Kidney epithelial cell (primary cell): ENCODE data around the gene RRBP1. TPM values are rescaled to one million over a fixed set of nuclear protein-coding genes. Genes with fewer than 3 reads are reported as not detected.

Experiments used
- DNase-seq: peaks from one replicate; pipeline ENCODE4 v3.0.0-alpha.2; 2010; ENCODE audit warnings: low read depth
- H3K27me3 ChIP-seq: 2 replicates; pipeline ENCODE4 v1.6.0; 2011; ENCODE audit warnings: low read length; ENCODE audit not compliant: control insufficient read depth, insufficient read depth
- H3K36me3 ChIP-seq: 2 replicates; pipeline ENCODE4 v1.5.1; 2011; ENCODE audit warnings: low read length; ENCODE audit not compliant: control insufficient read depth, insufficient read depth
- H3K4me3 ChIP-seq: 2 replicates; pipeline ENCODE4 v1.5.1; 2011; ENCODE audit warnings: low read depth, mild to moderate bottlenecking, control low read depth, low read length
- CTCF ChIP-seq: IDR thresholded peaks from 2 replicates; pipeline ENCODE4 v1.5.1; 2011; ENCODE audit warnings: mild to moderate bottlenecking, moderate library complexity, low read length, control low read depth, inconsistent platforms; ENCODE audit not compliant: insufficient read depth, poor library complexity, severe bottlenecking
- total RNA-seq: library from RNA; depleted of rRNA; stranded (reverse); fragments of >200 nt; gene quantifications from 2 replicates; pipeline ENCODE4 v1.2.3, GENCODE V29; 2015

The RRBP1 gene
- total RNA-seq, 1 donor from 2014 or later, result 98.4 TPM

DNA sequence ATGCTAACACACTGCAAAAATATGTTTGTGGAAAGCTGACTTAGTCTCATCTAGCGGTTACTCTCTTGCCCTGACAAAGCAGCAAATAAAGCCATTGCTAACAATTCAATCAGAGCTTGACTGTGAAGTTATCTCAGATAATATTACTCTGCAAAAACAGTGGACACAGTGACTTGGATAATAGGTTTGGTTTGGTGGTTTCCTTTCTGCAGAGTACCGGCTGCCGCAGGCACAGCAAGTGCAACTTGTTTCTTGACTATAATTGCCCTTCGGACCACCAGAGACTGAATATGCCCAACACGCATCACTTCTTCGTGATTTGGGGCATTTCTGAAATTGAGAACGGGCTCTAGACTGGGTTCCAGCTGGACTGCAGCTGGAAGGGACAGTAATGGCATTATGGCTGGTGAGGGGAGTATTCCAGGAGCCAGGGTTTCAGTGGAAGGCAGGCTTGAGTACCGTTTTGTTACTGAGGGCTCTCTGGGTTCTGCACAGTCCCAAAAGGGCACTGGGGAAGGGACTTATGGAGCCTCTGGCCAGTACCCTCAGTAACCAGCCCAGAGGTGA, 72.1 kb downstream of the RRBP1 start:
- no peaks in the 10 kb centered on the region for H3K36me3 ChIP-seq
- no peak for DNase-seq
- TF ChIP-seq CTCF, result no peak
- no peaks in the 10 kb centered on the region for H3K27me3 ChIP-seq
- H3K4me3 ChIP-seq, result no peak overlapping the region

DNA sequence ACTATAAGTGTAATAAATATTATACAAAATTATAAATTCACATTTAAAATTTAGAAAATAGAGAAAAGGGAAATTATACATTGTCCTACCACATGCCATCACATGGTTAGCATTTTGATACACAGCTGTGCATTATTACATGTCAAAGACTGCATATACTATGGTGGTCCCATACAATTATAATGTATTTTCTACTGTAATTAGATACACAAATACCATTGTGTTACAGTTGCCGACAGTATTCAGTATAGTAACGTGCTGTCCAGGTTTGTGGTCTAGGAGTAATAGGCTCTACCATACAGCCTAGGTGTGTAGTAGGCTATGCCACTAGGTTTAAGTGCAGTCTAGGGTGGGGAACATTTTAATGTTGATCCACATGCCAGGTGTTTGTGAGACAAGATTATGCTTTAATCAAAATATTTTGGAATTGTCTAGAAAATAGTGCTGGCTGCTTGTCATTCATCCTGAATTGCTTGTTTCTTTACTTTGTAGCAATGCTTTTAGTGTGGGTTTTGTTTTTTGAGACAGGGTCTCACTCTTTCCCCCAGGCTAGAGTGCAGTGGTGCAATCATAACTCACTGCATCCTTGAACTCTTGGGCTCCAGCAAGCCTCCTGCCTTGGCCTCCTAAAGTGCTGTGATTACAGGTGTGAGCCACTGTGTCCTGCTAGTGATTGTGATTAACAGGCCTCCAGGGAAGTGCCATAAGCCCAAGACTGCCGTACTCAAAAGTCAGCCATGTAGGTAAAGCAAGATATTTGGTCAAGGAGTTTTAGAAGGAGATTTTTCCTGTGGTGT, 73.1 kb downstream of the RRBP1 start:
- Histone ChIP-seq H3K27me3 (no peaks in the 10 kb centered on the region), H3K4me3 (no peak overlapping the region), H3K36me3 (no peaks in the 10 kb centered on the region)
- no peak for DNase-seq
- TF ChIP-seq CTCF, result no peak

DNA sequence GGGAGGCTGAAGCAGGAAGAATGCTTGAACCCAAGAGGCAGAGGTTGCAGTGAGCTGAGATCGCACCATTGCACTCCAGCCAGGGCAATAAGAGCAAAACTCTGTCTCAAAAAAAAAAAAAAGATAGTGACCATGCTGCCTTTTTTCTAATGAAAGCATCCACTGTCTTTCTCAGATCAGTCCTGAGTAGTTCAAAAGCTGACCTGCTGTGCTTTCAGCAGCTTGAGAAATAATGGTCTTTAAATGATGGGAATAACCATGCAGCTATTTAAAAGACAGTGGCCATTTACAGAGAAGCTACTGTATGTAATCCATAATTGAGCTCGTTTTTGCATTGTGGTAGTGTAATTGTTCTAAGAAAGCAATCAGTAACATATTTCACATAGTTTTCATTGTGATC, 76.0 kb downstream of the RRBP1 start:
- Histone ChIP-seq H3K4me3 (no peak overlapping the region), H3K27me3 (no peaks in the 10 kb centered on the region), H3K36me3 (no peaks in the 10 kb centered on the region)
- DNase-seq, result no peak
- TF ChIP-seq CTCF, result no peak

GRCh38 chr20:17605131-17605660, 76.8 kb downstream of the RRBP1 start:
- no peak overlapping the region for H3K4me3 ChIP-seq
- no peak for TF ChIP-seq CTCF
- H3K27me3 ChIP-seq, result no peaks in the 10 kb centered on the region
- H3K36me3 ChIP-seq, result no peaks in the 10 kb centered on the region
- DNase-seq, result no peak

DNA sequence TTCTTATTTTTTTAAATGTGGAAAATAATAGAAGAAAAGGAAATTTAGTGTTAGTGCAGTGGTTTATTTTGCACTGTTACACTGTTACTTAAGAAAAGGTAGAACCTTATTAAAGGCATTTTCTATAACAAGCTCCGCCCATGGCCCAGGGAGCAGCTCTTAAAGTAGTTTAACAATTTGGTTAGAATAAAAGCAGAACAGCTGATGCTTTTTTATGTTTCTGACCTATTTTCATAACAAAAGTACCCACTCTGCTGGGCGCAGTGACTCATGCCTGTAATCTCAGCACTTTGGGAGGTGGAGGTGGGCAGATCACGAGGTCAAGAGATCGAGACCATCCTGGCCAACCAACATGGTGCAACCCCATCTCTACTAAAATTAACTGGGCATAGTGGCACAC, 79.5 kb downstream of the RRBP1 start:
- Histone ChIP-seq H3K36me3 (no peaks in the 10 kb centered on the region), H3K4me3 (no peak overlapping the region), H3K27me3 (no peaks in the 10 kb centered on the region)
- no peak for TF ChIP-seq CTCF
- no peak for DNase-seq
